Measurements from ENCODE around the gene C2orf49. TPM values are rescaled to one million over a fixed set of nuclear protein-coding genes. Genes with fewer than 3 reads are reported as not detected.

C2orf49 gene
- total and polyA plus RNA-seq, 2 experiments from 2014 or later = 16.9 to 19.6 TPM

DNA sequence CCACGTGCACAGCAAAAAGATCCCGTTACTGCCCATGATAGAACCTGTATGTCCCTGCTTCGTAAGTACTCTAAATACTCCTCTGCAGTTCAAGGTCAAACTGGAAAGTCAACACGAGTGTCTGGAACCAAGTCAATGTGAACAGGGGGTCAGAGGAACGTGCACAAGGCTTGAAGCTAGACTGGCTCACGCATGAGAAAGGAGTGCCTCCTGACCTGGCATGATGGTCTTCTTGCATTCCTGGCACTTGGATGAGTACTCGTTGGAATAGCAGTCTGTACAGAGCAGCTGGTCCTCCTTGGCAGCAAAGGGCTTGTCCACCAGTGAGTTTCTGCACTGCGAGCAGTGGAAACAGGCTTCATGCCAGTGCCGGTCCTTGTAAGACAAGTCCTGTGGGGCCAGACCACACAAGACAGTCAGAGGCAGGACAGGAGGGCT, 36.0 kb downstream of the C2orf49 start:
- H3K27ac ChIP-seq = no peak overlapping the region
- TF ChIP-seq EZH2phosphoT487 (IDR thresholded peaks at IDR 0.05; ENCODE audit: low read depth, severe bottlenecking, unreplicated experiment) (no peak), EZH2 (IDR thresholded peaks at IDR 0.05; ENCODE audit: borderline replicate concordance) (no peak)
- TF ChIP-seq, protein P1, sequence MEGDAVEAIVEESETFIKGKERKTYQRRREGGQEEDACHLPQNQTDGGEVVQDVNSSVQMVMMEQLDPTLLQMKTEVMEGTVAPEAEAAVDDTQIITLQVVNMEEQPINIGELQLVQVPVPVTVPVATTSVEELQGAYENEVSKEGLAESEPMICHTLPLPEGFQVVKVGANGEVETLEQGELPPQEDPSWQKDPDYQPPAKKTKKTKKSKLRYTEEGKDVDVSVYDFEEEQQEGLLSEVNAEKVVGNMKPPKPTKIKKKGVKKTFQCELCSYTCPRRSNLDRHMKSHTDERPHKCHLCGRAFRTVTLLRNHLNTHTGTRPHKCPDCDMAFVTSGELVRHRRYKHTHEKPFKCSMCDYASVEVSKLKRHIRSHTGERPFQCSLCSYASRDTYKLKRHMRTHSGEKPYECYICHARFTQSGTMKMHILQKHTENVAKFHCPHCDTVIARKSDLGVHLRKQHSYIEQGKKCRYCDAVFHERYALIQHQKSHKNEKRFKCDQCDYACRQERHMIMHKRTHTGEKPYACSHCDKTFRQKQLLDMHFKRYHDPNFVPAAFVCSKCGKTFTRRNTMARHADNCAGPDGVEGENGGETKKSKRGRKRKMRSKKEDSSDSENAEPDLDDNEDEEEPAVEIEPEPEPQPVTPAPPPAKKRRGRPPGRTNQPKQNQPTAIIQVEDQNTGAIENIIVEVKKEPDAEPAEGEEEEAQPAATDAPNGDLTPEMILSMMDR (IDR thresholded peaks at IDR 0.05; ENCODE audit: poor library complexity) = no peak
- no peak overlapping the region for H3K4me3 ChIP-seq
- H3K9me2 ChIP-seq (replicated peaks; ENCODE audit: insufficient read depth) = no peaks in the 10 kb centered on the region
- H2AFZ ChIP-seq = no peak overlapping the region
- WGBS (ENCODE audit: low lambda C conversion rate, missing lambda C conversion rate) = 88% methylated on average over 9 of the region's 9 CpGs
- no peaks in the 10 kb centered on the region for H3K4me1 ChIP-seq (ENCODE audit: insufficient read depth)
- no peaks in the 10 kb centered on the region for H3K79me2 ChIP-seq
- no peak overlapping the region for H3K4me2 ChIP-seq
- H3K36me3 ChIP-seq (replicated peaks; ENCODE audit: insufficient read depth, low read depth) = no peaks in the 10 kb centered on the region
- no peak for DNase-seq (ENCODE audit: low spot score)
- no peaks in the 10 kb centered on the region for H3K27me3 ChIP-seq
- H3K9me3 ChIP-seq (ENCODE audit: low read depth) = no peaks in the 10 kb centered on the region
- H4K20me1 ChIP-seq (ENCODE audit: insufficient read depth, poor library complexity, severe bottlenecking) = no peaks in the 10 kb centered on the region

DNA sequence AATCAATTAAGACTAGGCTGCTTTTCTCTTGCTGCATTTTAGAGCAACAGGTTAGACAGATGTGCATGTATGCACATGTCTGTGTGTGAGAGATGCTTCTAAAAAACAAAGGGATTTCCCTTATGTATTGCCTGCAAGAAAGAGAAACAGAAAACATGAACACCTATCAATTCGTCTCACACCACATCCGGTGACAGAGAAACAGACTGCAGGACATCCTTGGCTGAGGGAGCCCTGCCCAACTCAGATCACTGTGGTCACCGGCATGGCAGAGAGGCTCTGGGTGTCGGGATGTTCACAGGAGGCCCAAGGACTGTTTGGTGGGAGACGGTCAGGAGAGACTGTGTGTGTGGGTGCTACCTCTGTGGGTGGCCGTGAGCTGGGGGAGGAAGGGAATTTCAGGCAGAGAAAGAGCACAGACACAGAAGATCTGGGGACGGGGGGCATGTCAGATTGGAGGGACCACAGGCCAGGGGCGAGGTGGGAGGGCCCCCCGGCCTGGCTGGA, 36.6 kb downstream of the C2orf49 start:
- H3K36me3 ChIP-seq (replicated peaks; ENCODE audit: insufficient read depth, low read depth) = no peaks in the 10 kb centered on the region
- no peaks in the 10 kb centered on the region for H4K20me1 ChIP-seq (ENCODE audit: insufficient read depth, poor library complexity, severe bottlenecking)
- 87% methylated on average over 9 of the region's 9 CpGs for WGBS (ENCODE audit: low lambda C conversion rate, missing lambda C conversion rate)
- no peaks in the 10 kb centered on the region for H3K9me2 ChIP-seq (replicated peaks; ENCODE audit: insufficient read depth)
- H3K4me1 ChIP-seq (ENCODE audit: insufficient read depth) = no peaks in the 10 kb centered on the region
- H3K27me3 ChIP-seq = no peaks in the 10 kb centered on the region
- H3K79me2 ChIP-seq = no peaks in the 10 kb centered on the region
- H3K27ac ChIP-seq = no peak overlapping the region
- no peak overlapping the region for H3K4me3 ChIP-seq
- no peak overlapping the region for H2AFZ ChIP-seq
- no peak for DNase-seq (ENCODE audit: low spot score)
- H3K9me3 ChIP-seq (ENCODE audit: low read depth) = no peaks in the 10 kb centered on the region
- no peak overlapping the region for H3K4me2 ChIP-seq
- TF ChIP-seq, protein P1 (IDR thresholded peaks at IDR 0.05; ENCODE audit: poor library complexity) = no peak
- TF ChIP-seq EZH2phosphoT487 (IDR thresholded peaks at IDR 0.05; ENCODE audit: low read depth, severe bottlenecking, unreplicated experiment) = no peak
- no peak for TF ChIP-seq EZH2 (IDR thresholded peaks at IDR 0.05; ENCODE audit: borderline replicate concordance)

DNA sequence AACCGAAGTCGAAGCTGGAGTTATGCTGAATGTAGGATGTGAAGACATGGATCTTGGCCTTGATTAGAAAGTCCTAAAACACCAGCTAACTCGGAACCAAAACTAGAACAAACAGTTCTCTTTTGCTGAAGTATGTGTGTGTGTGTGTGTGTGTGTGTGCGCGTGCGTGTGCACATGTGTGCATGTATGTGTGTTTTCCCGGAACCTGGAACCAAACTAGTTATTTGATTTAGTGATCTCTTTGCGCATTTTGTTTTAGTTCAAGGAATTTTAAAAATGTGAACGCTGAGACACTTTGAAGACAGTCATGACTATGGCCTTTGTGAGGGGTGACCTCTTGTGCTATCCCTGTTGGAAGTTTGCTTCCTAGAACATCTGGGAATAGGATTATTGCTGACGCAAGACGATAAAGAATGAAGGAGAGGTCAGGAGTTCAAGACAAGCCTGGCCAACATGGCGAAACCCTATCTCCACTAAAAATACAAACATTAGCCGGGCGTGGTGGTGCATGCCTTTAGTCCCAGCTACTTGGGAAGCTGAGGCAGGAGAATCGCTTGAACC, 37.7 kb downstream of the C2orf49 start:
- H3K79me2 ChIP-seq = no peaks in the 10 kb centered on the region
- H3K27ac ChIP-seq = no peak overlapping the region
- WGBS (ENCODE audit: low lambda C conversion rate, missing lambda C conversion rate) = 82% methylated on average over 15 of the region's 15 CpGs
- no peaks in the 10 kb centered on the region for H3K4me1 ChIP-seq (ENCODE audit: insufficient read depth)
- H3K9me3 ChIP-seq (ENCODE audit: low read depth) = no peaks in the 10 kb centered on the region
- TF ChIP-seq, protein P1 (IDR thresholded peaks at IDR 0.05; ENCODE audit: poor library complexity) = no peak
- TF ChIP-seq EZH2 (IDR thresholded peaks at IDR 0.05; ENCODE audit: borderline replicate concordance) (no peak), EZH2phosphoT487 (IDR thresholded peaks at IDR 0.05; ENCODE audit: low read depth, severe bottlenecking, unreplicated experiment) (no peak)
- H3K4me2 ChIP-seq = no peak overlapping the region
- no peak overlapping the region for H2AFZ ChIP-seq
- H4K20me1 ChIP-seq (ENCODE audit: insufficient read depth, poor library complexity, severe bottlenecking) = no peaks in the 10 kb centered on the region
- no peak overlapping the region for H3K4me3 ChIP-seq
- no peaks in the 10 kb centered on the region for H3K27me3 ChIP-seq
- no peaks in the 10 kb centered on the region for H3K36me3 ChIP-seq (replicated peaks; ENCODE audit: insufficient read depth, low read depth)
- no peaks in the 10 kb centered on the region for H3K9me2 ChIP-seq (replicated peaks; ENCODE audit: insufficient read depth)
- no peak for DNase-seq (ENCODE audit: low spot score)

All from hepatocyte (in vitro differentiated cells).